HL-60 (cell line): ENCODE data around the gene TNIK.

Experiments used
- DNase-seq, 2 experiments: peaks; one replicate each; pipeline ENCODE4 v3.0.0-alpha.2; 2010 to 2020; ENCODE audit warnings: low read depth in 1 of 2, low spot score in 1 of 2
- H3K27ac ChIP-seq: fragments of 250-450 bp; sonication (Bioruptor Pico); replicated peaks from 2 replicates; pipeline ENCODE4 v1.5.1; 2020; ENCODE audit warnings: mild to moderate bottlenecking, moderate library complexity
- H3K27me3 ChIP-seq: fragments of 250-450 bp; sonication (Bioruptor Pico); 2 replicates; pipeline ENCODE4 v1.5.1; 2021; ENCODE audit warnings: mild to moderate bottlenecking, moderate library complexity; ENCODE audit not compliant: insufficient read depth, poor library complexity, severe bottlenecking
- H3K4me3 ChIP-seq: replicated peaks from 2 replicates; pipeline ENCODE4 v1.5.1; 2011; ENCODE audit warnings: mild to moderate bottlenecking, control low read depth, low read length; ENCODE audit not compliant: insufficient read depth
- CTCF ChIP-seq: IDR thresholded peaks from one replicate; pipeline ENCODE4 v1.5.1; 2011; ENCODE audit warnings: low read length, control low read depth, inconsistent platforms; ENCODE audit not compliant: insufficient read depth
- GABPA ChIP-seq: IDR thresholded peaks from 2 replicates; pipeline ENCODE4 v1.6.1; 2012; ENCODE audit warnings: low read depth
- POLR2AphosphoS5 ChIP-seq: IDR thresholded peaks from 2 replicates; pipeline ENCODE4 v1.6.1; 2012; ENCODE audit warnings: low read depth
- REST ChIP-seq: IDR thresholded peaks from 2 replicates; pipeline ENCODE4 v1.6.1; 2012; ENCODE audit warnings: low read depth; ENCODE audit not compliant: insufficient replicate concordance
- SPI1 ChIP-seq: IDR thresholded peaks from 2 replicates; pipeline ENCODE4 v1.6.1; 2012; ENCODE audit warnings: low read depth, mild to moderate bottlenecking, borderline replicate concordance

Gene TNIK

GRCh38 chr3:171150945-171151344 lies 309.3 kb downstream of the TNIK start:
- no peak for TF ChIP-seq GABPA
- no peak for TF ChIP-seq REST
- no peak for TF ChIP-seq SPI1
- TF ChIP-seq POLR2AphosphoS5, result no peak
- TF ChIP-seq CTCF, result no peak
- H3K27ac ChIP-seq, result no peak overlapping the region
- H3K27me3 ChIP-seq, result peaks cover 5% of the 10 kb centered on the region
- no peak for DNase-seq
- H3K4me3 ChIP-seq, result no peak overlapping the region

- DNase-seq, result no peak
- Histone ChIP-seq H3K27ac (no peak overlapping the region), H3K4me3 (no peak overlapping the region), H3K27me3 (no peaks in the 10 kb centered on the region)
- TF ChIP-seq REST (no peak), GABPA (no peak), CTCF (no peak)
These were observed 310.6 kb downstream of the TNIK start for GRCh38 chr3:171149526-171150116.

- DNase-seq, result no peak
- no peak for TF ChIP-seq SPI1
- TF ChIP-seq GABPA, result no peak
- no peak overlapping the region for H3K27ac ChIP-seq
- no peaks in the 10 kb centered on the region for H3K27me3 ChIP-seq
- H3K4me3 ChIP-seq, result no peak overlapping the region
These were observed 314.4 kb downstream of the TNIK start for GRCh38 chr3:171145798-171146197.

GRCh38 chr3:171142985-171143384 lies 317.2 kb downstream of the TNIK start:
- H3K27me3 ChIP-seq, result no peaks in the 10 kb centered on the region
- DNase-seq, result no peak
- no peak for TF ChIP-seq GABPA
- TF ChIP-seq SPI1, result no peak
- no peak for TF ChIP-seq CTCF
- TF ChIP-seq REST, result no peak
- TF ChIP-seq POLR2AphosphoS5, result no peak
- no peak overlapping the region for H3K27ac ChIP-seq
- H3K4me3 ChIP-seq, result no peak overlapping the region
